ENCODE data around the gene PBX1. TPM values are rescaled to one million over a fixed set of nuclear protein-coding genes. Genes with fewer than 3 reads are reported as not detected.
A peak's percentile ranks its signal among the peaks of the same experiment; 100 is the strongest.

PBX1 gene
- total and polyA plus RNA-seq, 2 experiments from 2014 or later, result 9.7 to 38.8 TPM

DNA sequence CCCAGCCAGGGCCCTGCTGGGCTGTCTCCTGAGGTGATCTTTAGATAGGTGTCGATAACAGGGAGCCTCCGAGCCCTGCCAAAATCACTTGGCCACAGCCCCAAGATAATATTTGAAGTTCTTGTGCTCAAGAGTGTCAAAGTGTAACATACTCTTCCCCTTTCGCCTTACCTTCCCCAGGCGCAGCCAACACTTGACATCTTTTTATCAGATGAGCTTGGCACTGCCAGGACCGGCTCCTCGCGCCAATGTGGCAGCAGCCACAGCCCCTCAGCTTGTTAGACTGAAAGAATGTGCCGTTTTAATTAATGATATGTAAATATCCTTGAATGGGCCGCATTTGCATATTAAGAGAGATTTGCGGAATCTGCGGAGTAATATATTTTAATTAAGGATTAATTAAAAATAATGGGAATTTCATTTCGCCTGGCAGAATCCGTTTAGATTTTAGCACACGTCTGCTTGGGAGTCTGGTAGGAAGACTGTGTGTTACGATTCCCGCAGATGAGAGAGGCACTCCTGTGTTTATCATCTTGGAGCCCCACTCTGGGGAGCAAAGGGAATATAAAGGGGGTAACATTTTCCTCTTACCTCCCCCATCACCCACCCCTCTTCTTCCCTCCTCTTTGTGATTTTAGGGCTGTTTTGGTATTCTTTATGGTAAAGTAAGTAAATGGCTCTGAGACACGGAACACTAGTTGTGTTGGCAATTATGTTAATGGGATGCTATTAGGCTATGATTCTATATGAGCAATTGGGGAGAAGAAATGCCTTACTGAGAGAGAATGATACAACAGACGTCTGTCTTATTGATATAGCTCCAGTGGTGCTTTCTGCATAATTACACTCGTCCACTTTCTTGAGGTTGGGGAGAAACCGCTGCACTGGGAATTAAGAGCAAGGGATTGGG lies 109.8 kb downstream of the PBX1 start:
- in situ Hi-C loops (cut with MboI), result no loop called here
- H3K27ac ChIP-seq, result no peak overlapping the region
- peaks cover 88% of the 10 kb centered on the region for H3K79me2 ChIP-seq (ENCODE audit: insufficient read depth)
- no peaks in the 10 kb centered on the region for H3K9me3 ChIP-seq (ENCODE audit: low read depth)
- H3K4me1 ChIP-seq (ENCODE audit: insufficient read depth), result peaks cover 23% of the 10 kb centered on the region
- no peak overlapping the region for H3K4me3 ChIP-seq
- no peaks in the 10 kb centered on the region for H3K27me3 ChIP-seq (replicated peaks; ENCODE audit: insufficient read depth)
- no peaks in the 10 kb centered on the region for H3K36me3 ChIP-seq (ENCODE audit: low read depth)
- 97 to 98% methylated on average over 20 of the region's 20 CpGs for WGBS, 2 experiments (ENCODE audit: low coverage in 1 of 2, low lambda C conversion rate in 2 of 2, missing lambda C conversion rate in 2 of 2)
- H3K4me2 ChIP-seq (ENCODE audit: unreplicated experiment), result no peak overlapping the region
- H4K20me1 ChIP-seq (ENCODE audit: insufficient read depth), result no peaks in the 10 kb centered on the region
- H3F3A ChIP-seq (ENCODE audit: insufficient read depth), result 0 out of 2 replicates have a peak, but pooled peaks cover 6% of the 10 kb centered on the region
- H3K9me2 ChIP-seq (ENCODE audit: insufficient read depth), result no peaks in the 10 kb centered on the region
- TF ChIP-seq EZH2 (IDR thresholded peaks at IDR 0.05; ENCODE audit: insufficient read depth, poor library complexity, severe bottlenecking), result no peak
- no peak for DNase-seq
- H2AFZ ChIP-seq, result no peak overlapping the region
- H3K9ac ChIP-seq, result no peak overlapping the region

GRCh38 chr1:164670026-164670425 lies 111.0 kb downstream of the PBX1 start:
- Histone ChIP-seq H3K27ac (no peak overlapping the region), H3K4me2 (ENCODE audit: unreplicated experiment) (no peak overlapping the region), H3K4me1 (ENCODE audit: insufficient read depth) (peaks cover 25% of the 10 kb centered on the region), H2AFZ (no peak overlapping the region), H4K20me1 (ENCODE audit: insufficient read depth) (no peaks in the 10 kb centered on the region), H3F3A (ENCODE audit: insufficient read depth) (0 out of 2 replicates have a peak, but pooled peaks cover 6% of the 10 kb centered on the region), H3K27me3 (replicated peaks; ENCODE audit: insufficient read depth) (no peaks in the 10 kb centered on the region), H3K36me3 (ENCODE audit: low read depth) (no peaks in the 10 kb centered on the region), H3K4me3 (no peak overlapping the region), H3K9me2 (ENCODE audit: insufficient read depth) (no peaks in the 10 kb centered on the region), H3K9ac (no peak overlapping the region), H3K79me2 (ENCODE audit: insufficient read depth) (peaks cover 91% of the 10 kb centered on the region), H3K9me3 (ENCODE audit: low read depth) (no peaks in the 10 kb centered on the region)
- WGBS, 2 experiments (ENCODE audit: low coverage in 1 of 2, low lambda C conversion rate in 2 of 2, missing lambda C conversion rate in 2 of 2), result 100% methylated on average over 1 of the region's 1 CpG
- in situ Hi-C loops (cut with MboI), result no loop called here
- DNase-seq, result no peak
- TF ChIP-seq EZH2phosphoT487 (IDR thresholded peaks at IDR 0.05; ENCODE audit: insufficient read depth, low read depth), result no peak
- no peak for TF ChIP-seq EZH2 (IDR thresholded peaks at IDR 0.05; ENCODE audit: insufficient read depth, poor library complexity, severe bottlenecking)

DNA sequence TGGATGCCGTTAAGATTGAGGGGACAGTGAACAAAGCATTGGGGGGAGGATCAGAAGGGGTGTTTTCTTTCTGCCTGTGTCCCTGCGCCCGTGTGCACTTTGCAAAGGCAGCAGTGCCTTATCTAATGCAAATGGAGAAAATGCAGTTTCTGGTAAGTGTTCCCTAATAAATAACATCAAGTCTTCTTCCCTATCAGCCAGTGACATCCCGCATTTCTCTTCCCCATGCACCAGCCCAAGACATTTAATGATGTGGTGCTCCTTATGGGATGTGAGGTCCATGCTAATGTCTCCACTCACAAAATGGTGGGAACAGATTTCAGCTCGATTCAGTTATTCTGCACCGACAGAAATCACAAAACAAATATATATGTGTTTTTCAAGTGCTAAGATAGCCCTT lies 111.8 kb downstream of the PBX1 start:
- H3F3A ChIP-seq (ENCODE audit: insufficient read depth), result 0 out of 2 replicates have a peak, but pooled peaks cover 6% of the 10 kb centered on the region
- DNase-seq, result no peak
- TF ChIP-seq EZH2phosphoT487 (IDR thresholded peaks at IDR 0.05; ENCODE audit: insufficient read depth, low read depth) (no peak), EZH2 (IDR thresholded peaks at IDR 0.05; ENCODE audit: insufficient read depth, poor library complexity, severe bottlenecking) (no peak)
- no peak overlapping the region for H2AFZ ChIP-seq
- no peaks in the 10 kb centered on the region for H4K20me1 ChIP-seq (ENCODE audit: insufficient read depth)
- no peaks in the 10 kb centered on the region for H3K36me3 ChIP-seq (ENCODE audit: low read depth)
- in situ Hi-C loops (cut with MboI), result no loop called here
- H3K4me2 ChIP-seq (ENCODE audit: unreplicated experiment), result peak overlapping the region; percentile 27
- H3K9me3 ChIP-seq (ENCODE audit: low read depth), result no peaks in the 10 kb centered on the region
- H3K27me3 ChIP-seq (replicated peaks; ENCODE audit: insufficient read depth), result no peaks in the 10 kb centered on the region
- 77 to 79% methylated on average over 6 of the region's 6 CpGs for WGBS, 2 experiments (ENCODE audit: low coverage in 1 of 2, low lambda C conversion rate in 2 of 2, missing lambda C conversion rate in 2 of 2)
- no peak overlapping the region for H3K9ac ChIP-seq
- H3K9me2 ChIP-seq (ENCODE audit: insufficient read depth), result no peaks in the 10 kb centered on the region
- peaks cover 92% of the 10 kb centered on the region for H3K79me2 ChIP-seq (ENCODE audit: insufficient read depth)
- no peak overlapping the region for H3K27ac ChIP-seq
- no peak overlapping the region for H3K4me3 ChIP-seq
- peaks cover 30% of the 10 kb centered on the region for H3K4me1 ChIP-seq (ENCODE audit: insufficient read depth)

DNA sequence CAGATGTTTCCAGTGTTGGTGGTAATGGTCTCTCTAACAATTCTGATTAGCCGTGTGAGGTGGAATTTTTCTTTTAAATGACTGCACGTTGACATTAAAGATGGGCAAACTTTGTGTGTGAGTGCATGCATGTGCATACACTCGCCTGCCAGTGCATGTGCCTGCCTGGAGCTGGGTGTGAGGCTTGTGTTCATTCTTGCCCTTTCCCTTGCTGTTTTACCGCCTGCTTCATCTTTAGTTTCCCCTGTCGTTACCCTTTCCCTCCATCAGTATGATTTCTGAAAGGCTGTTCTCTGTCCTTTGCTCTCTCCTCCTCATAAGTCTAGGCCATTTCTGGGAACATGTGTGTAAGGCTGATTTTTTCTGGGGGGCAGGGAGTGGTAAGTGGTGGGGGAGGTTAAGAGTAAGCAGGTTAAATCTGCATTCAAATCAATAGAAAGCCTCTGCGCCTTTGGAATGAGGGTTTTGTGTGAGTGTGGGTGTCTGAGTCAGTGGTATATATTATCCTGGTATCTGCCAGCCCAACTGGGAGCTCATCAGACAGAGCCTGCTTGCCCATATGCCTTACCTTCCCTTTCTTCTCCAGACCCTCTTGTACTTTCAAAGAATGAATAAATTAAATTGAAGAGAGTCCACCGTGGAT lies 112.5 kb downstream of the PBX1 start:
- Histone ChIP-seq H3K4me3 (no peak overlapping the region), H3K9ac (no peak overlapping the region), H3K27me3 (replicated peaks; ENCODE audit: insufficient read depth) (no peaks in the 10 kb centered on the region), H4K20me1 (ENCODE audit: insufficient read depth) (no peaks in the 10 kb centered on the region), H3K4me2 (ENCODE audit: unreplicated experiment) (peak overlapping the region; percentile 27), H3K36me3 (ENCODE audit: low read depth) (no peaks in the 10 kb centered on the region), H2AFZ (no peak overlapping the region), H3F3A (ENCODE audit: insufficient read depth) (0 out of 2 replicates have a peak, but pooled peaks cover 6% of the 10 kb centered on the region), H3K79me2 (ENCODE audit: insufficient read depth) (peaks cover 88% of the 10 kb centered on the region), H3K9me3 (ENCODE audit: low read depth) (no peaks in the 10 kb centered on the region), H3K27ac (peak overlapping the region; percentile 4), H3K9me2 (ENCODE audit: insufficient read depth) (no peaks in the 10 kb centered on the region), H3K4me1 (ENCODE audit: insufficient read depth) (peaks cover 30% of the 10 kb centered on the region)
- 31 to 38% methylated on average over 7 of the region's 7 CpGs for WGBS, 2 experiments (ENCODE audit: low coverage in 1 of 2, low lambda C conversion rate in 2 of 2, missing lambda C conversion rate in 2 of 2)
- TF ChIP-seq EZH2 (IDR thresholded peaks at IDR 0.05; ENCODE audit: insufficient read depth, poor library complexity, severe bottlenecking) (no peak), EZH2phosphoT487 (IDR thresholded peaks at IDR 0.05; ENCODE audit: insufficient read depth, low read depth) (no peak)
- DNase-seq, result peak; percentile 69
- in situ Hi-C loops (cut with MboI), result no loop called here
